Occipital lobe (tissue), 2 donors: ENCODE measurements around the gene VPS11. TPM values are rescaled to one million over a fixed set of nuclear protein-coding genes. Genes with fewer than 3 reads are reported as not detected.
"Not testable (repeated sequence)": the region's sequence is repeated elsewhere in the genome, so short reads cannot be mapped to it uniquely, and the experiment has no call there.

Experiments
- DNase-seq: peaks from one replicate; lab custom pipeline; 2025; lab: John Stamatoyannopoulos, UW
- total RNA-seq: library from RNA; depleted of rRNA; stranded (reverse); fragments of >200 nt; gene quantifications from one replicate; pipeline ENCODE4 v1.2.3, GENCODE V29; 2014

VPS11 gene
- total RNA-seq, result 22.1 TPM

DNA sequence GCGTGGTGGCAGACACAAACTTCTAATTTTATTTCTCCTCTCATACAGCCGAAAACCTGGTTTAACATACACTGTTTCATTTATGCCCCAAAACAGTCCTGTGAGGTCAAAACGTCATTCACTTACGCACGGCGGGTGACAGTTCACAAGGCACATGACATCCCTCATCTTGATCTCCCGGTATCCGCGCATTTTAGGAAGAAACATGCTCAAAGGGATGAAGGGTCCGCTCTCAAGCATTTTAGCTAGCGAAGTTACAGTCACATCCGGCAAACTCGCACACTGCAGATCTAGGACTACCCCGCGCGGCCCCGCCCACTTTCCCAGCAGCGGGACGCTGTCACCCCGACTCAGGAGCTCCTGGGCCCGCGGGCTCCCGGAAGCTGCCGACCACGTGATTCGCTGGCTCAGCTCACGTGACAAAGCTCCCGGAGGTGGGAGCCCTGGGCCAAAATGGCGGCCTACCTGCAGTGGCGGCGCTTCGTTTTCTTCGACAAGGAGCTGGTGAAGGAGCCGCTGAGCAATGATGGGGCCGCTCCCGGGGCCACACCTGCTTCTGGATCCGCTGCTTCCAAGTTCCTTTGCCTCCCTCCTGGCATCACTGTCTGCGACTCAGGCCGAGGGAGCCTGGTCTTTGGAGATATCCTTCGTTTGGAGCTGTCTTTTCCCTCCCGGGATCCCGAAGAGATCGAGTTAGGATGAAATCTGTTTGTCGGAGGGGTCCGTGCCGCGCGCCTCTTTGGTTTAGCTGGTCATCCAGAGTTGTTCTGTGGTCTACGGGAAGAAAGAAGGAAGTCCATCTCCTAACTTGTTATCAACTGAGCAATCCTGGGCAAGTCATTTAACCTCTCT lies at the start of gene VPS11:
Gene VPS11, plus strand, starts transcription at position 448 of the 852 bp plus-strand sequence. Its CDS starts 6 bp downstream, at position 454.
- peak; percentile 94 for DNase-seq

DNA sequence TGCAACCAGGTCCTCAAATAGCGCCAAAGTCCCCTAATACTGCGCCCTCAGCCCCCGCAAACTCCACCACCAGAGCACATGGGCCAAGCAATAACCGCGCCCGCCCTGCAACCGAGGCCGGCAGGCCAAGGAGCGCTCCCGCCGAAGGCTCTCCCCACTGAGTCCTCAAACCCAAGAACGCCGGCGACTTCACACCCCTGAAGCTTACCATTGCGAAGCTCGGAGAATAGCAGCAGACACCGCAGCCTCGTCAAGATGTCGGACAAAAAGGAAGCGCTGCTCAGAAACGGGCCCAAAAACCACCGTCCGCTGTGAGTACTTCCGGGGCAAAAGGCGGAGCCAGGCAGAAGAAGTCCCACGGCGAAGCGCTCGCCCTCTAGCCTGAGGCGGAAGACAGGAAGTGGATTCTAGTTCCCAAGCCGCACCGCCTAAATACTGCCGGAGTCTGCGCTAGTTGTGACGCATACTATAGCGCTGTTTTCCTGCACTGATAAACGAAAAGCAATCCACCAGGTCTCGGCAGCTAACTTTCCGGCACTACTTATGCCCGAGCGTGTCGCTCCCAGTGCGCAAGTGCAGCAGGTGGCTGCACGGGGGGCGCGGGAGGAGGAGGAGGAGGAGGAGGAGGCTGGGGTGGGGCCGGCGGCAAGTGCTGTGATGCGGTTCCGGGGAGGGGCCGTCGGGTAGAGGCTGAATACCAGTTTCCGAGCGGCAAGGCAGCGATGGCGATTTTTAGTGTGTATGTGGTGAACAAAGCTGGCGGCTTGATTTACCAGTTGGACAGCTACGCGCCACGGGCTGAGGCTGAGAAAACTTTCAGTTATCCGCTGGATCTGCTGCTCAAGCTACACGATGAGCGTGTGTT lies 49.3 kb upstream of the VPS11 start, which contains the start of the genes RPS25 and TRAPPC4:
Gene RPS25, minus strand, starts transcription at position 270 of the 865 bp plus-strand sequence. Its CDS starts 59 bp downstream, at position 211.
Gene TRAPPC4, plus strand, starts transcription at position 693 of the 865 bp plus-strand sequence. Its CDS starts 30 bp downstream, at position 723.
- peak; percentile 96 for DNase-seq

DNA sequence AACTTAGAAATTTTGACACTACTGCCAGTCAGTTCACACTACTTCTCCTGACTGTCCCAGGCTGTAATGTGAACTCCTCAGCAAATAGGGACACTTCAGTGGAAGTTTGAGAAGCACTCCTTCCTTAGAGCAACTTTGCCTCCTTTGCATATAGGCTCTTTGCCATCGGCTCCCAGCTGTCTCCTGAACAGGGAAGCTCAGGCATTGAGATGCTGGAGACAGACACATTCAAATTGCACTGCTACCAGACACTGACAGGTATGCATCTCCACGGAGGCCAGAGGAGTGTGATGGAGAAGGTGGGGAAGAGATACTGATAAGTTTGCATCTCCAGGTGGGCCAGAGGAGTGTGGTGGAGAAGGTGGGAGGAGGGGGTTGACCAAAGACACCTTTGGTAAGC lies 47.6 kb upstream of the VPS11 start:
- DNase-seq, result no peak

DNA sequence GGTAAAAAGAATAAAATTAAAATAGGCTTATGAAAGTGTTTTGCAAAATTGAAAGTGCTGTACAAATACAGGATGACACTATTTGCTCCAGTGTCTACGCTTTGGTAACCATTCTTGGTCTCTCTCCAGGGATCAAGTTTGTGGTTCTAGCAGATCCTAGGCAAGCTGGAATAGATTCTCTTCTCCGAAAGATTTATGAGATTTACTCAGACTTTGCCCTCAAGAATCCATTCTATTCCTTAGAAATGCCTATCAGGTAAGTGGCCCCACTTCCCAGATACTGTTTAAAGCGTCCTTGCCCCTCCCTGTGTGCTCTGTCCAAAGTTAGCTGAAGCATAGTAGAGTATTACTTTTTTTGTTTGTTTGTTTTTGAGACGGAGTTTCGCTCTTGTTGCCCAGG lies 46.0 kb upstream of the VPS11 start:
- DNase-seq, result no peak

DNA sequence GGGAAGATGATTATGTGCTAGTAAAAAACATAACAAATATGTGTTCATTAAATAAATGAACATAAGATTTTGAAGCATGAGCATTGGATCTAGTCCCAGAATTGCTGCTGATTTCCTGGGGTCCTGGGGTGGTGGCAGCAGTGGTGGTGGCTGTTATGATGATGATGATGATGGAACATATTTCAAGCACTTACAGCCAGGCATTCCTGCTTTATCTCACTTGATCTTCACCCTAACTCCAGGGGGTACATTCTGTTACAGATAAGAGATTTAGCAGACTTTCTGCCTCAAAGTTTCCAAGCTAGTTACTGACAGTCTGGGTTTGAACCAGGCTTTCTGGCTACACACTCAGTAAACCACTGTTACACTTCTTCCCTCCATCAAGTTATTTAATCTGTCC lies 43.9 kb upstream of the VPS11 start:
- DNase-seq, result no peak

DNA sequence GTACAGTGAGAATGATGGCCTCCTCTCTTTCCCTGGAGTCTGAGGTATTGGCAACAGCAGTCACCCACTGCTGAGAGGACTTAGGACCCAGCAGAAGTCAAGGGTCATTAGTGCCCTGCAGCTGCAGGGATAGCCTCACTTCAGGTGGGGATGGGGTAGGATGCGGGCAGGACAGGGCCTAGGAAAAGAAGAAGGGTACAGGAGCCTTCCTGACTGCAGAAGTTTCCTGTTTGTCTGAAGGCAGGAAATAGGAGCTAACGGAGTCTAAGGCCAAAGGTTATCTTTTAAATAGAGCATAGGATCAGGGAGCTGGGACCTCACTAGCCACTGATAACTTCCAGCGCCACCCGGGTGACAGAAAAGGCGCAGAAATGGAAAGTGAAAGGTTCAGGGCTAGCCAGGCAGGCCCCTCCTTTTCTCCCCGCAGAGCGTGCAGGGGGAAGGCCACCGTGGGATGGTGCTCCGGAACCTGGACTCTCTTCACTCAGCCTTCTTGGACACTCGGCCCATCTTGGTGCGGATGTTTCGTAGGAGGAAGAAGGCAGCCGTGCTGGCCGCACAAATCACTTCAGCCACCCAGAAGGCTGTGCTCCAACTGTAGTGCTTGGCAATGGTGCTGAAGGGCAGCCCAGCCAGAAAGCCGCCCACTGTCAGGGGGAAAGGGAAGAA lies 43.1 kb upstream of the VPS11 start:
- DNase-seq, result no peak

DNA sequence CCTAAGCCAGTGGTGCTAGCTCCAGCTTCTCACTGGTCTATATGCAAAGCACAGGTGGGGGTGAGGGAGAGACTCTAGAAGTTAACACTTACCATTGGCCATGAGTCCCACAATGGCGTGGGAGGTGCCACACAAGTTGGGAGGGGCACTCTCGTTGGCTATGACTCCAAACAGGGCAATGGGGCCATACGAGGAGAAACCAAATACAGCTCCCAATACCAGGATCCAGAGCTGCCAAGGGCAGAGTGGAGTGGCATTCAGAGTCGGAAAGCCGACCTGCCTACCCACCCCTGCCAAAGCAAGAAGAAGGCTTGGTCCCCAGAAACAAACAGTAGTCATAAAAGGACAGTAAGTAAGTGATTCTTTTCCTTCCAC lies 42.5 kb upstream of the VPS11 start:
- DNase-seq, result no peak

DNA sequence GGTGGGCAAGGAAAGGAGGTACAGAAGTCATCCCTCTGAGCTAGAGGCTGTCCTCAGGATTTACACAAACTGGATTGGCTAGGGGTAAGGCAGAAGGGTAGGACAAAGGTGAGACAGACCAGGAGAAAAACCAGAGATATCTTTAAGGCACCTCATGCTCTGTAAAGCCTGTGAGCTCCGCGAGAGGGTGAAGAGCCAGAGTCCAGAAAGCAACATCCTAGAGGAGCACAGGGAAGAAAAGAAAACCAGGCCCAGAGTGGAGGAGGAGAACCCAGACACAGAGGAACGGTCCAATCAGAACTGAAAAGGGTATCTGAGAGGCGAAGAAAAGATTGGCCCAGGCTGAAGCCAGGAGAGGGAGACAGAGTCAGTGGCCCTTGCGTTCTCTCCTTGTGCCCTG lies 42.1 kb upstream of the VPS11 start:
- no peak for DNase-seq

DNA sequence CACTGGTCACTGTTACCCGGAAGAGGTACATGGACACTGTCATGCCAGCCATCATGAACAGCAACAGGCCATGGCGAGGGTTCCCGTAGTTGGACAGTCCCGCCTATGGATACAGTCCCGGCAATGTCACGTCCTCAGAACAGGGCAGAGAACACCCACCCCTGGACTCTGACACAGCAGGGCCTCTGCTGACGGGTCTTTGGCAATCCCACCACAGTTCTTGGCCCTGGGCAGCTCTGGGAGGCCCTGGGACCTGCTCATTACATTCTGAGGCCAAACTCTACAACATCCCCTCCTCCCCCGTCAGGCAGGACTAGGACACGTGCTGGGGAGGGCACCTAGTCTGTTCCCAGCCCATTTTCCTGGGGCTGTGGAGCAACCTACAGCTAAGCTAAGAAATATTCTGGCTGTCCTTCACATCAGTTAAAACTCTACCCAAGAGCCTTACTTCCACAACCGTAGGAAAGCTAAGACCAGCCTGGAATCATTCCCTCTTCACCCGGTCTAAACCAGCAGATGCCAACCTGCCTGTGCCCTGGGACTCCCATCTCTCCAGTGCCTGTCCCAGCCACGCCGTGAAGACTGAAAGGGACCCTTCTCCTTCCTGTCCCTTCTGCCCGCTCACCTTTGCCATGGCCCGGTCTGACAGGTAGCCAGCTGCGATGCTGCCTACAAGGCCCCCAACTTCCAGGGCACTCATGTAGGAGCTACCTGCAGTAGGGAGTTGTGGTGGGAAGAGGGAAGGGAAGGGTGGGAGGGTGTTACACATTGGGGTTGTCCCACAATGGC lies 41.4 kb upstream of the VPS11 start:
- DNase-seq, result no peak

DNA sequence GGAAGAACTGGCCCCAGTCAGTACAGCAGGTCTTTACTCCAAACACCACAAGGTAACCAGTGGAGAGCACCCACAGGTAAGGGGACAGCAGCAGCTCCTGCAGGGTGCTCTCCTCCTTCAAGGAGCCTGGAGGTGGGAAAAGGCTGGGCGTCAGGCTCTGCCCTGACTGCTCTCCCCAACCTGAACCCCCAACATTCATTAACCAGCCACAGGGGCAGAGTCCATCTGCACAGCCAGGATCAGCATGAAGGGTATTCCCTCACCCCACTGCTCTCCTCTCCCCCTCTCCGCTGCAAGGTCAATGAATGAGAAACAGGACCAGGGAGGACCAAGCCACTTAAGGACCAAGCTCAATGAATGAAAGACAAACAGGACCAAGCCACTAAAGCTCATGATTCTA lies 40.6 kb upstream of the VPS11 start:
- DNase-seq, result no peak

DNA sequence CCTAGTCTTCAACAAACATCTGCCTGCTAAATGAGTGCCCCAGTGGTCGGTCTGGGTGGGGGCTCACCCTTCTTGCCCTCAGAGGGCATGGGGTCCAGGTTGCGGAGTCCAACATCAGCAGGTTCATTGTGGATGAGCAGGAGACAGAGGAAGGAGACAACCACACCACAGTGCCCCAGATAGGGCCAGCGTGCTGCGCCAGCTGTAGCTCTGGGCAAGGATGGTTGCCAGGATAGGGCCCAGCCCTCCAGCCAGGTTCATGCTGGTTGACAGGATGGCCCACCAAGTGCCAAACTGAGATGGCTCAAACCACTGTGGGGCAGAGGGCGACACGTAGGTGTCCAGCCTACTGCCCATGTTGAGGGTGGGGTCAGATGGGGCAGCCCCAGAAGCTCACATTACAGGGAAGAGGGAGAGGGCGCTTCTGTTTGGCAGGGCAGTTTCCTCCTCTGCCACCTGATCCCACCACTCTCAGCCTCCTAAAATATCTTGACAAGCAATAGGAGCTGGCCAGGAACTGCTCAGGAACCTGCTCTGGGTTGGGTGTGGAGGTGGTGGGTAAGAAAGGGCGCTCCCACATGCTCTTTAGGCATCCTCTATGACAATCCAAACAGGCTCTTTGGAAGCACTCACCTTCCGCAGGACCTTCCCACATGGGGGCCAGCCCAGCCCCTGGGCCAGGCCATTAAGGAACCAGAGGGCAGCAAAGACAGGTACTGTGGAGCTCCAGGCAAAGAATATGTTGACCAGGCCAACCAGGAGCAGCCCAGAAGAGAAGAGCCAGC lies 39.9 kb upstream of the VPS11 start:
- no peak for DNase-seq

DNA sequence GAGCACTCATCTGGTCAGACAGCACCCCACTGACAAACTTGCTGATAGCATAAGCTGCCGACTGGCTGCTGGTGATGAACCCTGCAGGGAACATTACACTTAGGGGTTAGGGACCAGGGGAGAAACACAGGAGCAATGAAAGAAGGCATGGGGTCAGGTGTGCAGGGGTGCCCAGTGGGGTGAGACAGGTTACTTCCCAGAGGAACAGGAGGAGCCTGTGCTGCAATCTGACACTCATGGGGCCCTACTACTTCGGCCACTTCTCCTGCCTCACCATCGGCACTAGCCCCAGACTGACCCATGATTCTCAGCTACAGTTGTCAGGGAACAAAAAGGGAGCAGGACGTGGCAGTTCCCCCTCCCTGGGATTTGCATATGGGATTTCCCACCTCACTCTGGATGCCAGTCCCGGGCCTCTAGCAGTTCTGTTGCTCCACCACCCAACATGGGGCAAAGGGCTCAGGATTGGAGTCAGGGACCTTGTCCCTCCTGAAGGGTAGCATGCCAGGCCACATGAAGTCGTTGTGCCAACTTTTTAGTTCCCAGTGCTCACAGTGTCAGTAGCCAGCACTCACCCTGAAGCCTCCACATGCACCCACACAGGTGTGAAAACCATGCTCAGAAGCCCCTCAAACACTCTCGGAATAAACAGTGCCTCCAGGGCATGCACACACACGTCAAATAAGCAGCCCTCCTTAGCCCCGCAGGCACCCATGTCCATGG lies 39.1 kb upstream of the VPS11 start:
- no peak for DNase-seq

DNA sequence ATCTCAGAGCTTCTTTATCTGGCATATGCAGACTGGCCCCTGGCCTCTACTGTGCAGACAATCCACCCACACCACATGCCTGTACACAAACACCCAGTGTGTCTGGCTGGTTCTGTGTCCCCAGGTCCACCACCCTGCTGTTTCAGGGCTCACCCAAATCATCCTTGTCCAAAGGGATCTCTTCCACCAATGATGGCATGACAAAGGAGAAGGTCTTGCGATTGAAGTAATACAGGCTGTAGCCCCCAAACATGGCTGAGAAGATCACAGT lies 38.6 kb upstream of the VPS11 start:
- DNase-seq, result no peak

DNA sequence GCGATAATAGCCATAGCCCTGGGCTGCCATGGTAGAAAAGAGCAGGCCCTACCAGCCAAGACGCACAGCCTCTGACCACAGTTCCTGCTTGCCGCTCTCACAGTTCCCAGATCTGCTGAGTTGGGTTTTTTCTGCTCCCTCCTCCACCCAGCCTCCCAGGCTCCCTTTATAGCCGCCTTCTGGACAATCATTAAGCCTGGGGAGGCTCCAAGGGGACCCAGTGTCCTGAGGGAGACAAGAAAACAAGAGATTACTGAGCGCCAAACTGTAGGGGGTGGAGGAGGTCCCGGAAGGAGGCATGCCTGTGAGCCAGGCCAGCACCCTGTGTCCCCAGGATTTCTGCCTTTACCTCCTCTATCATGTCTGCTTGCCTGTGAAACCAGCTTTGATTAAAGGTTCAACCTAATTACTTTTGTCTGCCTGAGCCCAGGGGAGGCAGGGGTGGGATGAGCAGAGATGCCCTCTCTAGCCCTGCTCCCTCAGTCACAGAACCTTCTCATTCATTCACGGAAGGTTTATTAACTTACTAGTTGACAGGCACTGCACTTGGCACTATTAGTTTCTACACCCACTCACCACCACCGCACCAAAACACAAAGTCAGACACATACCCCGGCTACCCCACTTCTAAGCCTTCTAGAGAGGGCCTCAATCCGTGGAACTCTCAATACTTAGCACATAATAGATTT lies 38.1 kb upstream of the VPS11 start:
- DNase-seq, result no peak

DNA sequence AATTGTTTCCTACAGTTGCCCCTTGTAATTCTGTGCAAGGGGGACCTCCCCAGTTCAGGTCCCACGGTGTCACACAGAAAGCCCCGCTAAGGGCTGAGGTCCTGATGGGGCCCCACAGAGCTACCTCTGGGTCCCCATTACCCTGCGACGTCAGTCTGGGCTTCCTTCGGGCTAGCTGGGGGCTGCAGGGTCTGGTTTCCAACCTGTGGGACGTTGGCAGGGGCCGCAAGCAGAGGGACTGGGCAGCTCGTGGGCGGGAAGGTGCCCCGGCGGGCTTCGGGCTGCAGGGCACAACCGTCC lies 37.6 kb upstream of the VPS11 start:
- no peak for DNase-seq

DNA sequence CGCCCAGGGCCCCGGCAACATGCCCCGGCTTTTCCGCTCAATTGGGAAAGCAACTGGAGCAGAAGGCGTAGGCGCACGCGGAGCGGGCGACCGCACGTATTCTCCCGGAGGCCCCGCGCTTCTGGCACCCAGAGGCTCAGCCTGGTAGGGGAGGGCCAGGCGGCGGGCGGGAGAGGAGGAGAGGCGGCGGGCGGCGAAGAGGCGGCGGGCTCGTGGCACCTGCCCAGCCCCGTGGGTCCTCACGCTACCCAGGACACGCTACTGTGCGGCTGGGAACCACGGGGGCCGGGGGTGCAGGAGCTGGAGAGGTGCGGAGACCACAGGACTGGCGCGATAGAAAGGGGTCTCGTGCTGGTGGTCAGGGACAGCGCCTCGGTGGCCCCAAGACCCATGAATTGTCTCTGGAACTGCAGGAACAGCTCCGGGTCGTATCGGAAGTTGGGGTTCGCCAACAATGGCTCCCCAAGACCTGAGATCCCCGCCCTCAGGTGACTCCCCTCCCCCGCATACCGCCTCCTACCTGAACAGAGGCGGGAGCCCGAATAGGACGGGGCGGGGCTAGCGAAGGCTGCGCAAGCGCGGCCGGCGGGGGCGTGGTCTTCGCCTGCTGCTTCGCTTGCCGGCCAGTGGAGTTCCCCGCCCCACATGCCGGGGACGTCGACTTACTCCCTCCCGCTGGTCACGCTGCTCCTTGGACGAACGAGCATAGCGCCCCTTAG lies 37.1 kb upstream of the VPS11 start, which contains the start of gene SLC37A4:
Gene SLC37A4, minus strand, starts transcription at position 549 of the 719 bp plus-strand sequence.
- DNase-seq, result peak; percentile 95

DNA sequence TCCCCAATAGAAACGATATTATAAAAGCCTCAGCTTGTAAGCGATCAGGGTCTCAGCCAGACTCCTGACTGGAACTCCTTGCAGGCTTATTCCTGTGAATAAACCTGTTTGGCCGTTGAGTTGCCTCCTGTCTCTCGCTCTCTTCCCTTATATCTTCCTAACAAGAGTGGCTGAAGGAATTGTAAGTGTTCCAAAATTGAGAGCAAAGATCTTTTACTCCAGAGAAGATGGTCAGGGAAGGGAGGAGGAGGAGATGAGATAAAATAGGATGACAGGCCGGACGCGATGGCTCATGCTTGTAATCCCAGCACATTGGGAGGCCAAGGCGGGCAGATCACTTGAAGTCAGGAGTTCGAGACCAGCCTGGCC lies 35.7 kb upstream of the VPS11 start:
- no peak for DNase-seq

DNA sequence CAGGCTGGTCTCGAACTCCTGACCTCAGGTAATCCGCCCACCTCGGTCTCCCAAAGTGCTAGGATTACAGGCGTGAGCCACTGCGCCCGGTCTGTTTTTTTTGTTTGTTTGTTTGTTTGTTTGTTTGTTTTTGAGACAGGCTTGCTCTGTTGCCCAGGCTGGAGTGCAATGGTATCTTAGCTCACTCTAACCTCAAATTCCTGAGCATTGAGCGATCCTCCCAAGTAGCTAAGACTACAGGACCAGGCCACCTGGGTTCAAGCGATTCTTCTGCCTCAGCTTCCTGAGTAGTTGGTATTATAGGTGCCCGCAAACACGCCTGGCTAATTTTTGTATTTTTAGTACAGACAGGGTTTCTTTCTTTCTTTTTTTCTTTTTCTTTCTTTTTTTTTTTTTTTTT lies 34.2 kb upstream of the VPS11 start:
- not testable (repeated sequence) for DNase-seq

DNA sequence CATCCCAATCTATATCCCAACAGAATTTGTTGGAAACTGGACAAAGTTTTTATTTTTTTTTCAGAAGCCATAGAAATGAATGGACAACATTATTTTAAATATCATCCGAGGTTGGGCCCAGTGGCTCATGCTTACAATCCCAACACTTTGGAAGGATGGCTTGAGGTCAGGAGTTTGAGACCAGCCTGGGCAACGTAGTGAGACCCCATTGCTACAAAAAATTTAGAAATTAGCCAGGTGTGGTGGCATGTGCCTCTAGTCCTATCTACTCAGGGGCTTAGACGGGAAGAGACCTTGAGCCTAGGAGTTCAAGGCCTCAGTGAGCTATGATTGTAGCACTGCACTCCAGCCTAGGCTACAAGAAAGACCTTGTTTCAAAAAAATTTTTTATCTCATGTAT lies 32.8 kb upstream of the VPS11 start:
- no peak for DNase-seq
